OCI-LY7 (cell line): ENCODE data around the gene TCL1B. TPM values are rescaled to one million over a fixed set of nuclear protein-coding genes. Genes with fewer than 3 reads are reported as not detected.

Experiments
- BruUV-seq: library from RNA; stranded (reverse); fragments of 400-500 nt; replicated peaks from 2 replicates; lab custom pipeline; 2021; lab: Mats Ljungman, UMichigan
- CTCF ChIA-PET: fragments of 300-600 bp; sonication (Branson Sonifier 250); formaldehyde crosslinking; loops from one replicate; lab custom pipeline; 2022; ENCODE audit warnings: antibody characterized with exemption; ENCODE audit not compliant: unreplicated experiment; lab: Charles Lee
- POLR2A ChIA-PET: fragments of 300-600 bp; sonication (Branson Sonifier 250); formaldehyde crosslinking; loops from one replicate; lab custom pipeline; 2022; ENCODE audit warnings: antibody characterized with exemption; lab: Charles Lee
- DNase-seq: peaks from one replicate; pipeline ENCODE4 v3.0.0-alpha.2; 2015; ENCODE audit warnings: low spot score
- H2AFZ ChIP-seq: fragments of 200-600 bp; sonication (generic), shearing (Covaris generic); 2 replicates; pipeline ENCODE4 v1.6.1; 2014; ENCODE audit warnings: mild to moderate bottlenecking, antibody characterized with exemption, low read length, moderate library complexity
- H3K27ac ChIP-seq: fragments of 200-600 bp; sonication (generic); 2 replicates; pipeline ENCODE4 v1.5.1; 2014; ENCODE audit warnings: mixed run types, low read depth, mild to moderate bottlenecking, moderate library complexity, low read length, inconsistent platforms; ENCODE audit not compliant: poor library complexity, severe bottlenecking
- H3K36me3 ChIP-seq: fragments of 200-600 bp; sonication (generic); 2 replicates; pipeline ENCODE4 v1.6.1; 2014; ENCODE audit warnings: mild to moderate bottlenecking, antibody characterized with exemption, low read length, moderate library complexity, mixed read lengths; ENCODE audit not compliant: insufficient read depth
- H3K4me1 ChIP-seq: fragments of 200-600 bp; sonication (generic); 2 replicates; pipeline ENCODE4 v1.5.1; 2014; ENCODE audit warnings: mild to moderate bottlenecking, low read length; ENCODE audit not compliant: insufficient read depth, poor library complexity, severe bottlenecking
- H3K4me2 ChIP-seq: fragments of 200-600 bp; sonication (generic); 2 replicates; pipeline ENCODE4 v1.6.1; 2014; ENCODE audit warnings: mild to moderate bottlenecking, low read length
- H3K4me3 ChIP-seq: fragments of 200-600 bp; sonication (generic); 2 replicates; pipeline ENCODE4 v1.5.1; 2014; ENCODE audit warnings: mild to moderate bottlenecking, low read depth, low read length; ENCODE audit not compliant: poor library complexity, severe bottlenecking
- H3K79me2 ChIP-seq: fragments of 200-600 bp; sonication (generic); 2 replicates; pipeline ENCODE4 v1.6.1; 2016; ENCODE audit warnings: low read depth, mild to moderate bottlenecking, low read length, moderate library complexity, mixed read lengths; ENCODE audit not compliant: insufficient read depth
- H3K9me2 ChIP-seq: fragments of 200-600 bp; sonication (generic); 2 replicates; pipeline ENCODE4 v1.6.1; 2016; ENCODE audit warnings: mild to moderate bottlenecking, low read length, mixed read lengths; ENCODE audit not compliant: insufficient read depth
- H3K9me3 ChIP-seq: fragments of 200-600 bp; sonication (generic); 2 replicates; pipeline ENCODE4 v1.6.1; 2014; ENCODE audit warnings: mild to moderate bottlenecking, mixed run types, low read length, mixed read lengths
- H4K20me1 ChIP-seq: fragments of 200-600 bp; sonication (generic); 2 replicates; pipeline ENCODE4 v1.6.1; 2014; ENCODE audit warnings: mild to moderate bottlenecking, antibody characterized with exemption, low read length, moderate library complexity, mixed read lengths; ENCODE audit not compliant: insufficient read depth
- EZH2phosphoT487 ChIP-seq: fragments of 200-600 bp; sonication (generic); IDR thresholded peaks from 2 replicates; pipeline ENCODE4 v1.6.1; 2018; ENCODE audit warnings: low read depth, borderline replicate concordance, mild to moderate bottlenecking, mixed run types, antibody characterized with exemption, low read length, moderate library complexity, mixed read lengths
- intact Hi-C: fragments of 100-400 bp; cut with micrococcal nuclease; formaldehyde crosslinking; loops from one replicate; pipeline ENCODE4 v1.10.0; 2022; ENCODE audit not compliant: unreplicated experiment
- total RNA-seq, 2 experiments: library from RNA; depleted of rRNA in 1 of 2; stranded (reverse); fragments of >200 nt in 1 of 2; shearing (Covaris generic) in 1 of 2; gene quantifications; 2 replicates each; pipeline ENCODE4 v1.2.3, GENCODE V29; 2014 to 2022
- TF ChIP-seq, protein P1 (sequence below): fragments of 200-600 bp; sonication (generic); conservative IDR thresholded peaks from 2 replicates; pipeline ENCODE4 v1.5.1; 2014; ENCODE audit warnings: mild to moderate bottlenecking, antibody characterized with exemption, low read length, moderate library complexity, mixed read lengths

Gene TCL1B
- total RNA-seq, 2 experiments from 2014 or later, result 5.6 to 75.2 TPM

DNA sequence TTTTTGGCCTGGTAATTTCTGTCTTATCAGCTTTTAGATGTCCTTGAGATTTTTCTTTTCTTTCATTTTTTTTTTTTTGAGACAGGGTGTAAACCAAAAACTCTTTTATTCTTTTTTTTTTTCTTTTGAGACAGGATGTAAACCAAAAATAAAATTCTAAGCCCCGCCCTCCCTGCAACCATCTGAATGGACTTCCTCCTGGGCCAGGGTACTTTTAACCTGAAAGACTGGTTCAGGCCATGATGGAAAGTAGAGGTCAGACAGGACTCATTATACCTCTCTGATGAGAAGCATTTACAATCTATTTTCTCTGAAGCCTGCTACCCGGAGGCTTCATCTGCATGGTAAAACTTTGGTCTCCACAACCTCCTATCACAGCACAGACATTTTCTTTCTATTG, 33.5 kb upstream of the TCL1B start:
- intact Hi-C loops, result no loop called here

DNA sequence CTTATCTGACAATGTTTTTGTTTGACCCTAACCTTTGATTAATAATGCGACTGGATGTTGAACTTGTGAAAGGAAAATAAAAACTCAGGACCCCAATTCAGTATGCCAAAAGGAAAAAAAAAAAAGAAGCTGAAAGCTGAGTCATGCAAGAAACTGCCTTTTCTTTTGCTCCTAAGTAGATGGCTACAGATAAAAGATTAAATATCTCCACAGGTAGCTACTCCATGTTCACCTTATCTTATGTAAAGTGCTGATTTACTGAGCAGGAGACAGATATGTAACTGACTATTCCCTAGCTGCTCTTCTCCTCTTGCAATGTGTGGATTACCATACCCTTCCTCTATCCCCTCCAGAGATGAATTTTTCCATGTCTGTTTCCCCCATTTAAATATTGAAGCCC, 30.8 kb upstream of the TCL1B start:
- no peak for DNase-seq
- Histone ChIP-seq H3K4me3 (no peak overlapping the region), H2AFZ (peak overlapping the region; percentile 18; the same call in 1 of the 2 replicates), H3K9me3 (no peaks in the 10 kb centered on the region), H4K20me1 (no peaks in the 10 kb centered on the region), H3K79me2 (no peaks in the 10 kb centered on the region), H3K9me2 (no peaks in the 10 kb centered on the region), H3K4me2 (0 out of 2 replicates have a peak overlapping the region, but pooled peaks have one; percentile 2), H3K36me3 (no peaks in the 10 kb centered on the region), H3K4me1 (peaks cover 92% of the 10 kb centered on the region), H3K27ac (peak overlapping the region; percentile 31)
- ChIA-PET POLR2A (interaction anchor here (0.7 to 10.0 kb wide), 7 partner anchors 13 to 394 kb away, joined by 3 to 127 read pairs (median 3); no protein-coding TSS in a partner anchor), CTCF (interaction anchor here (1.9 kb wide), 1 partner anchor 9 kb away, joined by 4 read pairs; no protein-coding TSS in a partner anchor)
- no TSS peak for BruUV-seq
- TF ChIP-seq EZH2phosphoT487, result no peak
- TF ChIP-seq, protein P1, sequence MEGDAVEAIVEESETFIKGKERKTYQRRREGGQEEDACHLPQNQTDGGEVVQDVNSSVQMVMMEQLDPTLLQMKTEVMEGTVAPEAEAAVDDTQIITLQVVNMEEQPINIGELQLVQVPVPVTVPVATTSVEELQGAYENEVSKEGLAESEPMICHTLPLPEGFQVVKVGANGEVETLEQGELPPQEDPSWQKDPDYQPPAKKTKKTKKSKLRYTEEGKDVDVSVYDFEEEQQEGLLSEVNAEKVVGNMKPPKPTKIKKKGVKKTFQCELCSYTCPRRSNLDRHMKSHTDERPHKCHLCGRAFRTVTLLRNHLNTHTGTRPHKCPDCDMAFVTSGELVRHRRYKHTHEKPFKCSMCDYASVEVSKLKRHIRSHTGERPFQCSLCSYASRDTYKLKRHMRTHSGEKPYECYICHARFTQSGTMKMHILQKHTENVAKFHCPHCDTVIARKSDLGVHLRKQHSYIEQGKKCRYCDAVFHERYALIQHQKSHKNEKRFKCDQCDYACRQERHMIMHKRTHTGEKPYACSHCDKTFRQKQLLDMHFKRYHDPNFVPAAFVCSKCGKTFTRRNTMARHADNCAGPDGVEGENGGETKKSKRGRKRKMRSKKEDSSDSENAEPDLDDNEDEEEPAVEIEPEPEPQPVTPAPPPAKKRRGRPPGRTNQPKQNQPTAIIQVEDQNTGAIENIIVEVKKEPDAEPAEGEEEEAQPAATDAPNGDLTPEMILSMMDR, result no peak
- intact Hi-C loops, result no loop called here

More for the DNA sequence above, 33.5 kb upstream of the TCL1B start:
- peak; percentile 90 for DNase-seq
- Histone ChIP-seq H2AFZ (peak overlapping the region; percentile 85), H3K4me2 (peak overlapping the region; percentile 62), H3K4me1 (peaks cover 66% of the 10 kb centered on the region), H3K36me3 (no peaks in the 10 kb centered on the region), H3K9me2 (no peaks in the 10 kb centered on the region), H3K9me3 (no peaks in the 10 kb centered on the region), H4K20me1 (no peaks in the 10 kb centered on the region), H3K79me2 (no peaks in the 10 kb centered on the region), H3K4me3 (peak overlapping the region; percentile 39), H3K27ac (peak overlapping the region; percentile 91)
- POLR2A ChIA-PET, result interaction anchor here (0.6 to 10.0 kb wide), 12 partner anchors 9 to 734 kb away, joined by 3 to 127 read pairs (median 4); no protein-coding TSS in a partner anchor
- no TSS peak for BruUV-seq
- CTCF ChIA-PET, result no interaction called here
- TF ChIP-seq EZH2phosphoT487, result no peak
- TF ChIP-seq, protein P1, result no peak

- no peak overlapping the region for H2AFZ ChIP-seq
- ChIA-PET POLR2A (interaction anchor here (1.5 to 10.0 kb wide), 2 partner anchors 11 to 15 kb away, joined by 5 to 127 read pairs; no protein-coding TSS in a partner anchor), CTCF (interaction anchor here (1.9 kb wide), 1 partner anchor 8 kb away, joined by 4 read pairs; no protein-coding TSS in a partner anchor)
- peaks cover 95% of the 10 kb centered on the region for H3K4me1 ChIP-seq
- H3K4me2 ChIP-seq, result no peak overlapping the region
- no peaks in the 10 kb centered on the region for H4K20me1 ChIP-seq
- H3K27ac ChIP-seq, result no peak overlapping the region
- H3K9me3 ChIP-seq, result no peaks in the 10 kb centered on the region
- DNase-seq, result no peak
- no peaks in the 10 kb centered on the region for H3K79me2 ChIP-seq
- intact Hi-C loops, result no loop called here
- H3K4me3 ChIP-seq, result no peak overlapping the region
- H3K9me2 ChIP-seq, result no peaks in the 10 kb centered on the region
- no TSS peak for BruUV-seq
- no peak for TF ChIP-seq EZH2phosphoT487
- TF ChIP-seq, protein P1, result peak; percentile 64
- no peaks in the 10 kb centered on the region for H3K36me3 ChIP-seq
Measured at GRCh38 chr14:95656634-95657033, 29.6 kb upstream of the TCL1B start.
